ENCODE measurements around the gene NOXA1. TPM values are rescaled to one million over a fixed set of nuclear protein-coding genes. Genes with fewer than 3 reads are reported as not detected.
"Not testable (repeated sequence)": the region's sequence is repeated elsewhere in the genome, so short reads cannot be mapped to it uniquely, and the experiment has no call there.

Gene NOXA1
- total RNA-seq, 1 experiment from 2014 or later: 0.28 TPM

- no peak overlapping the region for H3K4me3 ChIP-seq (ENCODE audit: low read depth, low read length, poor library complexity, severe bottlenecking)
- TF ChIP-seq EZH2 (IDR thresholded peaks at IDR 0.05; ENCODE audit: borderline replicate concordance, low read depth, low read length, poor library complexity, severe bottlenecking) (no peak), CTCF (conservative IDR thresholded peaks at IDR 0.05; ENCODE audit: low read depth, low read length) (no peak)
- CTCF ChIA-PET: interaction anchor here (0.7 kb wide), 1 partner anchor 57 kb away, joined by 3 read pairs; no protein-coding TSS in a partner anchor
- H3K27ac ChIP-seq (ENCODE audit: low read depth, low read length, poor library complexity, severe bottlenecking): no peak overlapping the region
- H3K36me3 ChIP-seq (ENCODE audit: insufficient read depth, low read length, poor library complexity, severe bottlenecking): no peaks in the 10 kb centered on the region
- intact Hi-C loops (cut with micrococcal nuclease; ENCODE audit: unreplicated experiment): no loop called here
- no peaks in the 10 kb centered on the region for H3K4me1 ChIP-seq (ENCODE audit: insufficient read depth, low read length, poor library complexity, severe bottlenecking)
- no peaks in the 10 kb centered on the region for H3K9me3 ChIP-seq (ENCODE audit: low read depth, low read length, poor library complexity, severe bottlenecking)
- no peaks in the 10 kb centered on the region for H3K27me3 ChIP-seq (replicated peaks; ENCODE audit: insufficient read depth, low read depth, low read length, poor library complexity)
- POLR2A ChIA-PET (ENCODE audit: low non-redundant PET): interaction anchor here (0.5 kb wide), 1 partner anchor 31 kb away, joined by 3 read pairs; no protein-coding TSS in a partner anchor
- BruUV-seq (replicated peaks): no TSS peak
- DNase-seq (ENCODE audit: low spot score): no peak
Measured at GRCh38 chr9:137374131-137374845, 48.9 kb upstream of the NOXA1 start.

- H3K36me3 ChIP-seq (ENCODE audit: insufficient read depth, low read length, poor library complexity, severe bottlenecking): no peaks in the 10 kb centered on the region
- TF ChIP-seq EZH2 (IDR thresholded peaks at IDR 0.05; ENCODE audit: borderline replicate concordance, low read depth, low read length, poor library complexity, severe bottlenecking) (no peak), CTCF (conservative IDR thresholded peaks at IDR 0.05; ENCODE audit: low read depth, low read length) (no peak)
- POLR2A ChIA-PET (ENCODE audit: low non-redundant PET): no interaction called here
- H3K9me3 ChIP-seq (ENCODE audit: low read depth, low read length, poor library complexity, severe bottlenecking): no peaks in the 10 kb centered on the region
- H3K4me1 ChIP-seq (ENCODE audit: insufficient read depth, low read length, poor library complexity, severe bottlenecking): no peaks in the 10 kb centered on the region
- BruUV-seq (replicated peaks): no TSS peak
- no peaks in the 10 kb centered on the region for H3K27me3 ChIP-seq (replicated peaks; ENCODE audit: insufficient read depth, low read depth, low read length, poor library complexity)
- intact Hi-C loops (cut with micrococcal nuclease; ENCODE audit: unreplicated experiment): no loop called here
- DNase-seq (ENCODE audit: low spot score): no peak
- CTCF ChIA-PET: no interaction called here
- no peak overlapping the region for H3K27ac ChIP-seq (ENCODE audit: low read depth, low read length, poor library complexity, severe bottlenecking)
- H3K4me3 ChIP-seq (ENCODE audit: low read depth, low read length, poor library complexity, severe bottlenecking): no peak overlapping the region
Measured at GRCh38 chr9:137375321-137376058, 47.7 kb upstream of the NOXA1 start.

GRCh38 chr9:137376386-137376785 is 46.8 kb upstream of the NOXA1 start:
- Histone ChIP-seq H3K27me3 (replicated peaks; ENCODE audit: insufficient read depth, low read depth, low read length, poor library complexity) (no peaks in the 10 kb centered on the region), H3K4me3 (ENCODE audit: low read depth, low read length, poor library complexity, severe bottlenecking) (no peak overlapping the region), H3K4me1 (ENCODE audit: insufficient read depth, low read length, poor library complexity, severe bottlenecking) (no peaks in the 10 kb centered on the region), H3K27ac (ENCODE audit: low read depth, low read length, poor library complexity, severe bottlenecking) (no peak overlapping the region), H3K36me3 (ENCODE audit: insufficient read depth, low read length, poor library complexity, severe bottlenecking) (no peaks in the 10 kb centered on the region), H3K9me3 (ENCODE audit: low read depth, low read length, poor library complexity, severe bottlenecking) (no peaks in the 10 kb centered on the region)
- POLR2A ChIA-PET (ENCODE audit: low non-redundant PET): no interaction called here
- no peak for DNase-seq (ENCODE audit: low spot score)
- no TSS peak for BruUV-seq (replicated peaks)
- intact Hi-C loops (cut with micrococcal nuclease; ENCODE audit: unreplicated experiment): no loop called here
- CTCF ChIA-PET: no interaction called here
- no peak for TF ChIP-seq CTCF (conservative IDR thresholded peaks at IDR 0.05; ENCODE audit: low read depth, low read length)
- no peak for TF ChIP-seq EZH2 (IDR thresholded peaks at IDR 0.05; ENCODE audit: borderline replicate concordance, low read depth, low read length, poor library complexity, severe bottlenecking)

GRCh38 chr9:137378688-137379410 is 44.3 kb upstream of the NOXA1 start:
- POLR2A ChIA-PET (ENCODE audit: low non-redundant PET); intact Hi-C loops (cut with micrococcal nuclease; ENCODE audit: unreplicated experiment); DNase-seq (ENCODE audit: low spot score); CTCF ChIA-PET; H3K36me3 ChIP-seq (ENCODE audit: insufficient read depth, low read length, poor library complexity, severe bottlenecking); BruUV-seq (replicated peaks); H3K4me1 ChIP-seq (ENCODE audit: insufficient read depth, low read length, poor library complexity, severe bottlenecking); H3K9me3 ChIP-seq (ENCODE audit: low read depth, low read length, poor library complexity, severe bottlenecking); H3K27ac ChIP-seq (ENCODE audit: low read depth, low read length, poor library complexity, severe bottlenecking); H3K4me3 ChIP-seq (ENCODE audit: low read depth, low read length, poor library complexity, severe bottlenecking); H3K27me3 ChIP-seq (replicated peaks; ENCODE audit: insufficient read depth, low read depth, low read length, poor library complexity): not testable (repeated sequence)
